WTC11 (cell line): ENCODE measurements around the gene SDF4. TPM values are rescaled to one million over a fixed set of nuclear protein-coding genes. Genes with fewer than 3 reads are reported as not detected.
A peak's percentile ranks its signal among the peaks of the same experiment; 100 is the strongest.

Source experiments
- ATAC-seq: fragments of 200-7000 bp; cut with Tn5 transposase; 2 replicates; pipeline ENCODE4 v1.10.0; 2021; ENCODE audit warnings: mild to moderate bottlenecking, moderate library complexity
- CTCF ChIA-PET: fragments of 300-600 bp; sonication (Branson Sonifier 250); formaldehyde crosslinking; loops from one replicate; lab custom pipeline; 2021; ENCODE audit warnings: antibody characterized with exemption; lab: Charles Lee
- POLR2A ChIA-PET: fragments of 350-600 bp; sonication (Branson Sonifier 250); formaldehyde crosslinking; loops from one replicate; lab custom pipeline; 2021; ENCODE audit warnings: antibody characterized with exemption; lab: Charles Lee
- DNase-seq: peaks from one replicate; pipeline ENCODE4 v3.0.0; 2021; ENCODE audit warnings: low spot score
- H3K27ac Mint-ChIP-seq: 2 replicates; pipeline ENCODE4 v1.8.0; 2021; ENCODE audit warnings: mixed read lengths
- H3K27me3 Mint-ChIP-seq: 2 replicates; pipeline ENCODE4 v1.8.0; 2021; ENCODE audit warnings: low read depth, mild to moderate bottlenecking, moderate library complexity, mixed read lengths
- H3K36me3 Mint-ChIP-seq: 2 replicates; pipeline ENCODE4 v1.8.0; 2021; ENCODE audit warnings: mixed read lengths
- H3K4me1 Mint-ChIP-seq: 2 replicates; pipeline ENCODE4 v1.8.0; 2022; ENCODE audit warnings: mixed read lengths
- H3K4me3 Mint-ChIP-seq: 2 replicates; pipeline ENCODE4 v1.8.0; 2021; ENCODE audit warnings: mild to moderate bottlenecking, moderate library complexity, mixed read lengths
- H3K9me3 Mint-ChIP-seq: 2 replicates; pipeline ENCODE4 v1.8.0; 2021; ENCODE audit warnings: mixed read lengths
- AR ChIP-seq: fragments of 250-450 bp; sonication (Bioruptor Pico); IDR thresholded peaks from 2 replicates; pipeline ENCODE4 v1.9.0; 2021; ENCODE audit warnings: mild to moderate bottlenecking
- ATF2 ChIP-seq: sonication (generic); formaldehyde crosslinking; IDR thresholded peaks from 2 replicates; pipeline ENCODE4 v1.8.1; 2022; ENCODE audit warnings: low read depth, missing genetic modification reagents, borderline replicate concordance
- ATF6 ChIP-seq: sonication (generic); formaldehyde crosslinking; IDR thresholded peaks from 2 replicates; pipeline ENCODE4 v1.8.1; 2023; ENCODE audit warnings: mild to moderate bottlenecking, missing genetic modification reagents
- FOXP1 ChIP-seq: sonication (generic); formaldehyde crosslinking; IDR thresholded peaks from 2 replicates; pipeline ENCODE4 v1.8.0; 2022; ENCODE audit warnings: missing genetic modification reagents, mild to moderate bottlenecking, moderate library complexity, borderline replicate concordance
- FOXP4 ChIP-seq: sonication (generic); formaldehyde crosslinking; IDR thresholded peaks from 2 replicates; pipeline ENCODE4 v1.8.0; 2022; ENCODE audit warnings: mild to moderate bottlenecking, missing genetic modification reagents
- MLX ChIP-seq: sonication (generic); formaldehyde crosslinking; IDR thresholded peaks from 2 replicates; pipeline ENCODE4 v1.8.1; 2023; ENCODE audit warnings: mild to moderate bottlenecking, missing genetic modification reagents, moderate library complexity
- MYBL2 ChIP-seq: sonication (generic); formaldehyde crosslinking; IDR thresholded peaks from 2 replicates; pipeline ENCODE4 v1.8.1; 2023; ENCODE audit warnings: mild to moderate bottlenecking, moderate library complexity, missing genetic modification reagents
- NR1H2 ChIP-seq: sonication (generic); formaldehyde crosslinking; IDR thresholded peaks from 2 replicates; pipeline ENCODE4 v1.9.0; 2021; ENCODE audit warnings: mild to moderate bottlenecking, moderate library complexity, missing genetic modification reagents
- PREB ChIP-seq: sonication (generic); formaldehyde crosslinking; IDR thresholded peaks from 2 replicates; pipeline ENCODE4 v1.8.1; 2022; ENCODE audit warnings: mild to moderate bottlenecking, missing genetic modification reagents, moderate library complexity, borderline replicate concordance
- SP1 ChIP-seq: sonication (generic); formaldehyde crosslinking; conservative IDR thresholded peaks from 2 replicates; pipeline ENCODE4 v1.8.1; 2022; ENCODE audit warnings: missing genetic modification reagents
- TCF7 ChIP-seq: sonication (generic); formaldehyde crosslinking; IDR thresholded peaks from 2 replicates; pipeline ENCODE4 v1.8.0; 2022; ENCODE audit warnings: mild to moderate bottlenecking, low read depth, missing genetic modification reagents, moderate library complexity
- USF1 ChIP-seq: sonication (generic); formaldehyde crosslinking; IDR thresholded peaks from 2 replicates; pipeline ENCODE4 v1.8.0; 2022; ENCODE audit warnings: mild to moderate bottlenecking, missing genetic modification reagents
- ZMAT4 ChIP-seq: fragments of 250-450 bp; sonication (Bioruptor Pico); IDR thresholded peaks from 2 replicates; pipeline ENCODE4 v1.9.0; 2021; ENCODE audit warnings: mild to moderate bottlenecking
- ZNF121 ChIP-seq: sonication (generic); formaldehyde crosslinking; IDR thresholded peaks from 2 replicates; pipeline ENCODE4 v1.8.0; 2023; ENCODE audit warnings: missing genetic modification reagents
- ZNF416 ChIP-seq: fragments of 250-450 bp; sonication (Bioruptor Pico); IDR thresholded peaks from 2 replicates; pipeline ENCODE4 v1.9.0; 2021; ENCODE audit warnings: mild to moderate bottlenecking, inconsistent platforms
- ZNF532 ChIP-seq: fragments of 250-450 bp; sonication (Bioruptor Pico); IDR thresholded peaks from 2 replicates; pipeline ENCODE4 v1.9.0; 2021; ENCODE audit warnings: mild to moderate bottlenecking, borderline replicate concordance
- total RNA-seq: library from RNA; stranded (reverse); gene quantifications from 3 replicates; pipeline ENCODE4 v1.2.3, GENCODE V29; 2021

Gene SDF4
- total RNA-seq, 1 experiment from 2014 or later, result 101 TPM

- Mint-ChIP-seq H3K4me3 (no peak overlapping the region), H3K27me3 (no peaks in the 10 kb centered on the region), H3K9me3 (peaks cover 5% of the 10 kb centered on the region), H3K4me1 (peaks cover 3% of the 10 kb centered on the region; the same call in 1 of the 2 replicates), H3K27ac (no peak overlapping the region), H3K36me3 (no peaks in the 10 kb centered on the region)
- CTCF ChIA-PET, result interaction anchor here (0.6 to 2.3 kb wide), 5 partner anchors 9 to 339 kb away, joined by 4 to 10 read pairs (median 5); no protein-coding TSS in a partner anchor
- POLR2A ChIA-PET, result interaction anchor here (0.6 kb wide), 1 partner anchor 21 kb away, joined by 3 read pairs; no protein-coding TSS in a partner anchor
- DNase-seq (peak; percentile 13), ATAC-seq (no peak)
- TF ChIP-seq MYBL2 (CRISPR knock-in tag) (no peak), FOXP4 (CRISPR knock-in tag) (no peak), ZNF532 (CRISPR knock-in tag) (no peak), ZNF416 (CRISPR knock-in tag) (no peak), ATF2 (CRISPR knock-in tag) (no peak), USF1 (CRISPR knock-in tag) (no peak), MLX (CRISPR knock-in tag) (no peak), TCF7 (CRISPR knock-in tag) (no peak), ZMAT4 (CRISPR knock-in tag) (no peak), NR1H2 (CRISPR knock-in tag) (no peak)
Observed at GRCh38 chr1:1278620-1279019, 46.8 kb upstream of the SDF4 start.

- Mint-ChIP-seq H3K36me3 (peaks cover 2% of the 10 kb centered on the region; the same call in 1 of the 2 replicates), H3K9me3 (peaks cover 5% of the 10 kb centered on the region), H3K4me3 (no peak overlapping the region; the same call in 1 of the 2 replicates), H3K27ac (no peak overlapping the region), H3K27me3 (no peaks in the 10 kb centered on the region), H3K4me1 (peaks cover 20% of the 10 kb centered on the region)
- no peak for DNase-seq
- CTCF ChIA-PET, result interaction anchor here (0.8 to 2.3 kb wide), 2 partner anchors 16 kb away, joined by 3 to 6 read pairs; no protein-coding TSS in a partner anchor
- POLR2A ChIA-PET, result no interaction called here
- ATAC-seq, result no peak
- no peak for TF ChIP-seq FOXP1
- no peak for TF ChIP-seq SP1 (CRISPR knock-in tag)
- TF ChIP-seq ATF6 (CRISPR knock-in tag), result no peak
- no peak for TF ChIP-seq AR (CRISPR knock-in tag)
- no peak for TF ChIP-seq PREB (CRISPR knock-in tag)
- no peak for TF ChIP-seq MYBL2 (CRISPR knock-in tag)
- no peak for TF ChIP-seq ZNF121 (CRISPR knock-in tag)
Observed at GRCh38 chr1:1275836-1276235, 44.0 kb upstream of the SDF4 start.
